C4-2B (cell line): ENCODE measurements around the gene GCK.

Experiments used
- H3K27ac ChIP-seq: fragments of 450-650 bp; 2 replicates; pipeline ENCODE4 v1.5.1; 2017
- CTCF ChIP-seq: fragments of 450-650 bp; conservative IDR thresholded peaks from 2 replicates; pipeline ENCODE4 v1.5.1; 2017; ENCODE audit warnings: mild to moderate bottlenecking
- ZFX ChIP-seq: fragments of 450-650 bp; IDR thresholded peaks from 2 replicates; pipeline ENCODE4 v1.6.1; 2017

The GCK gene

DNA sequence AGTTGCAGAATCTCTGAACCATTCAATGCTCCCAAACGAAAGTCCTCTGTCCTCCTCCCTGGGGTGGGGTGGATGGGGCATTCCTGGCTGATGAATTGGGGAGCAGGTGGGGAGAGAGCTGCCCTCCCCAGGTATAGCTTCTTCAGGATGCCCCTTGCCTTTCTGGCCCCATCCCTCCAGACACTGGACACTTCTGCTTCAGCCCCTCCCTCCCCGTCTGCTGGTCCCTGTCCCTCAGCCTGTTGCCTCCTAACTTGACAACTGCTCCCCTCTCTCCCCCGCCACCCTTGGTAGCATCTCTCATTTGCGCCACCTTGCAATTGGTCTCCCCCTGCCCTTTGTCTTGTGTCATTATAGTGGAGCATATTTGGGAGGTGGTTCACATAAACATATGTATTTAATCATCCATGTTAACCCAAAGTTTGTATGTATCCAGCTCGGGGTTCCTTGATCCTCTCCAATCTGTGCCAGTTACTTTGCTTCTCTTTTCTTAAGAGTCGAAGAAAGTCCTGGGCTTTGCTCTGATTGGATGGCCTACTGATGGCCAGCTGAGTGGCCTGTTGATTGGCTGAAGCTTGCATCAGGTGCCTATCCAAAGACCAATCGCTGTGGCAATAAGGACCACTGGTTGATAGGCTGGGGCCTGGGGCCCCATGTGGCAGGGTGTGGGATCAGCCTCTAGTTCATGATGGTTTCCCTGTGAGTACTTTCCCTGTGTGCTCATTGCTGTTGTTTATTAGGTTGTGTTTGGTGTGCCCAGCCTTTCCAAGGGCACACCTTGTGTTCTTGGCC lies 4.0 kb upstream of the GCK start:
- TF ChIP-seq ZFX, result no peak
- TF ChIP-seq CTCF, result no peak

GRCh38 chr7:44191171-44191570 lies 1.9 kb upstream of the GCK start:
- no peak overlapping the region for H3K27ac ChIP-seq
- TF ChIP-seq ZFX (no peak), CTCF (no peak)

More for the DNA sequence above, 4.0 kb upstream of the GCK start:
- no peak overlapping the region for H3K27ac ChIP-seq

GRCh38 chr7:44189993-44190872 lies 994 bp upstream of the GCK start:
- TF ChIP-seq CTCF (no peak), ZFX (no peak)

GRCh38 chr7:44188480-44189225 lies 586 bp downstream of the GCK start:
- no peak overlapping the region for H3K27ac ChIP-seq
- TF ChIP-seq ZFX (no peak), CTCF (no peak)

More at GRCh38 chr7:44189993-44190872, 994 bp upstream of the GCK start:
- no peak overlapping the region for H3K27ac ChIP-seq

GRCh38 chr7:44187636-44188416 lies 1.4 kb downstream of the GCK start:
- no peak for TF ChIP-seq ZFX
- TF ChIP-seq CTCF, result no peak
- no peak overlapping the region for H3K27ac ChIP-seq

DNA sequence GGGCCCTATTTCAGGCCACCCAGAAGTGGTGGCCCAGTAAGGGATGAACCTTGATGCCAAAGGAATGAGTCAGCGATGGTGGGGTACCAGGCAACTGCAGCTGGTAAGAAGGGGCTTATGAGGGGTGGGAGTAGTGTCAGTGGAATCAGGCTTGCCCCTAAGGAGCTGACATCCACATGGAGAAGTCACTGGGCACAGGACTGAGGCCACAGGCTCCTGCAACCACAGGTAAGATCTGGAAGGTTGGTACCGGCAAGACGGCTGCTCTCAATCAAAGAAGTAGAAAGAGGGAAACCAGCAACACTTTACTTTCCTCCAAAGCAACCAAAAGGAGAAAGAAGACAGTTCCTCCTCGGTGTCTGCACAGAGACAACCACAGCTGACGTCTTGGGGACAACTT lies 2.5 kb downstream of the GCK start:
- TF ChIP-seq ZFX (no peak), CTCF (no peak)
- no peak overlapping the region for H3K27ac ChIP-seq
